ENCODE results near the gene NKG7. TPM values are rescaled to one million over a fixed set of nuclear protein-coding genes. Genes with fewer than 3 reads are reported as not detected.
A peak's percentile ranks its signal among the peaks of the same experiment; 100 is the strongest.

The NKG7 gene
- total and polyA plus RNA-seq, 2 of the 13 experiments (the other 11 are each of a cell fraction or from before 2014, with no cell fraction given) = 0.40 TPM; not detected in 1

DNA sequence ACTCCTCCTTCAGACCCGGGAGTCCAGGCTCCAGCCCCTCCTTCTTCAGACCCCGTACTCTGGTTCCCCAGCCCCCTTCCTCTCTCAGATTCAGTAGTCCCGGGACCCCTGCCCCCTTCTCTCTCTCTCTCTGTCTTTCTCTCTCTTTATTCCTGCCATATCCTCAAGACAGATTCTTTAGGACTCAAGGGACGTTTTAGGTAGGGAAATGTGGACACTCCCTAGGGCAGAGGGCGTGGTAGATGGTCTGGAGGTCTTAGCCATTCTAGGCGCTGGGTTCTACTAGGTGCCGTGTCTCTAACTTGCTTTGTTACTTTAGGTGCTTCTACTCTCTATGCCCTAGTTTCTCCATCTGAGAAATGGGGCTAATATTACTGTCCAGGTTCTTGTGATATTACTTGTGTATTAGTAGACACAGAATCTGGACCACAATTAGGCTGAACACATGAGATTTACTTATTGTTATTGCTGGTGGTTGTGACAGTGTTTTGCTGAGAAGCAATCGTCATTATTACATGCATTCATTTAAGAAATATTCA is 18.7 kb upstream of the NKG7 start:
- in situ Hi-C loops (cut with HindIII; ENCODE audit: extremely low pct_ligation_motif_present, low pct_unique_long_range_greater_than_20kb) = no loop called here
- no peaks in the 10 kb centered on the region for H3K36me3 ChIP-seq (replicated peaks in 1 of 2; ENCODE audit: control insufficient read depth in 1 of 2, insufficient read depth in 2 of 2, low read length in 2 of 2)
- no peak overlapping the region for H3K27ac ChIP-seq (ENCODE audit: extremely low read length, insufficient read depth, low read length)
- H3K9ac ChIP-seq (ENCODE audit: insufficient read depth, low read depth, low read length) = no peak overlapping the region
- POLR2A ChIA-PET = interaction anchor here (4.1 kb wide), 1 partner anchor 25 kb away, joined by 28 read pairs; the partner anchor contains the start of gene ETFB
- TF ChIP-seq ZNF629 (CRISPR knock-in tag; conservative IDR thresholded peaks at IDR 0.05) (peak; percentile 72), ZSCAN20 (CRISPR knock-in tag; IDR thresholded peaks at IDR 0.05; ENCODE audit: borderline replicate concordance) (no peak)
- CTCF ChIA-PET (ENCODE audit: low intra/inter-chr PET ratio, low total read pairs) = no interaction called here
- no TSS peak for BruUV-seq (replicated peaks)
- WGBS (ENCODE audit: low lambda C conversion rate) = 85% methylated on average over 8 of the region's 8 CpGs
- H3K4me1 ChIP-seq (ENCODE audit: insufficient read depth, low read length) = peaks cover 64% of the 10 kb centered on the region
- intact Hi-C loops (cut with micrococcal nuclease; ENCODE audit: unreplicated experiment) = no loop called here
- 0 out of 2 replicates have a peak overlapping the region, but pooled peaks have one; percentile 12 for H3K4me2 ChIP-seq (ENCODE audit: low read depth, low read length)
- DNase-seq (ENCODE audit: low spot score) = no peak
- H3K79me2 ChIP-seq (ENCODE audit: insufficient read depth, low read length) = no peaks in the 10 kb centered on the region
- no peak for FAIRE-seq
- no peak overlapping the region for H2AFZ ChIP-seq (ENCODE audit: low read length)
- no peak overlapping the region for H3K4me3 ChIP-seq (replicated peaks in 1 of 3; ENCODE audit: insufficient read depth in 1 of 3, low read depth in 2 of 3, low read length in 3 of 3)
- no peak for ATAC-seq
- H3K9me3 ChIP-seq (ENCODE audit: low read length) = no peaks in the 10 kb centered on the region
- no peaks in the 10 kb centered on the region for H4K20me1 ChIP-seq (ENCODE audit: insufficient read depth, low read length)
- H3K27me3 ChIP-seq (ENCODE audit: control insufficient read depth in 1 of 2, insufficient read depth in 2 of 2, low read length in 2 of 2) = no peaks in the 10 kb centered on the region

DNA sequence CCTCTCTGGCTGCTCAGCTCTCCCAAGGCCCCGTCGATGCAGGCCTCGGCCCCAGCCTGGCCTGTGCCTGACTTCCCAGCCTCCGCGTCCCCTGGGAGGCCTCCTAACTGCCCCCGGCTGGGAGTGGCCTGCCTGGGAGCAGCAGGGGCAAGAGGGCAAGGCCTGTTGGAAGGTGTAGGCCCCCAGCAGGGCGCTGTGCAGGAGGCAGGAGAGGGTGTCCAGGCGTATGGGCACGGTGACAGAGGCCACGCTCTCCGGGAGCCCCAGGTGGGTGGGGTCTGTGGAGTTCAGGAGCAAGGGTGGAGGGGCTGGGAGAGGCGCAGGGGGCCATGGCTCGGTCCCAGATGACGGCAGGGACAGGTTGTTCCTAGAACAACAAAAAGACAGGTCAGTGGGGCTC is 16.7 kb upstream of the NKG7 start:
- ATAC-seq (peak; percentile 84), DNase-seq (ENCODE audit: low spot score) (peak; percentile 37), FAIRE-seq (no peak)
- peaks cover 52% of the 10 kb centered on the region for H3K4me1 ChIP-seq (ENCODE audit: insufficient read depth, low read length)
- H2AFZ ChIP-seq (ENCODE audit: low read length) = peak overlapping the region; percentile 62
- intact Hi-C loops (cut with micrococcal nuclease; ENCODE audit: unreplicated experiment) = no loop called here
- WGBS (ENCODE audit: low lambda C conversion rate) = 0% methylated on average over 4 of the region's 14 CpGs
- H3K4me3 ChIP-seq (replicated peaks in 1 of 3; ENCODE audit: insufficient read depth in 1 of 3, low read depth in 2 of 3, low read length in 3 of 3) = peak overlapping the region; percentile 41 to 62 (median 56); a peak in 5 of 6 replicates
- H3K79me2 ChIP-seq (ENCODE audit: insufficient read depth, low read length) = no peaks in the 10 kb centered on the region
- H3K27ac ChIP-seq (ENCODE audit: extremely low read length, insufficient read depth, low read length) = peak overlapping the region; percentile 29
- BruUV-seq (replicated peaks) = no TSS peak
- in situ Hi-C loops (cut with HindIII; ENCODE audit: extremely low pct_ligation_motif_present, low pct_unique_long_range_greater_than_20kb) = no loop called here
- H3K9me3 ChIP-seq (ENCODE audit: low read length) = no peaks in the 10 kb centered on the region
- H4K20me1 ChIP-seq (ENCODE audit: insufficient read depth, low read length) = no peaks in the 10 kb centered on the region
- peak overlapping the region; percentile 73 for H3K4me2 ChIP-seq (ENCODE audit: low read depth, low read length)
- POLR2A ChIA-PET = interaction anchor here (0.7 to 4.1 kb wide), 8 partner anchors 9 to 49 kb away, joined by 4 to 30 read pairs (median 7); partner anchors contain the start of genes ETFB and NKG7
- CTCF ChIA-PET (ENCODE audit: low intra/inter-chr PET ratio, low total read pairs) = no interaction called here
- no peaks in the 10 kb centered on the region for H3K36me3 ChIP-seq (replicated peaks in 1 of 2; ENCODE audit: control insufficient read depth in 1 of 2, insufficient read depth in 2 of 2, low read length in 2 of 2)
- peak overlapping the region; percentile 59 for H3K9ac ChIP-seq (ENCODE audit: insufficient read depth, low read depth, low read length)
- H3K27me3 ChIP-seq (ENCODE audit: control insufficient read depth in 1 of 2, insufficient read depth in 2 of 2, low read length in 2 of 2) = peaks cover 0 to 2% of the 10 kb centered on the region in 2 experiments; a peak in 1 of 5 replicates
- TF ChIP-seq ETV5 (CRISPR knock-in tag; IDR thresholded peaks at IDR 0.05; ENCODE audit: borderline replicate concordance) = no peak
- no peak for TF ChIP-seq IKZF1 (IDR thresholded peaks at IDR 0.05)
- TF ChIP-seq, protein P1, sequence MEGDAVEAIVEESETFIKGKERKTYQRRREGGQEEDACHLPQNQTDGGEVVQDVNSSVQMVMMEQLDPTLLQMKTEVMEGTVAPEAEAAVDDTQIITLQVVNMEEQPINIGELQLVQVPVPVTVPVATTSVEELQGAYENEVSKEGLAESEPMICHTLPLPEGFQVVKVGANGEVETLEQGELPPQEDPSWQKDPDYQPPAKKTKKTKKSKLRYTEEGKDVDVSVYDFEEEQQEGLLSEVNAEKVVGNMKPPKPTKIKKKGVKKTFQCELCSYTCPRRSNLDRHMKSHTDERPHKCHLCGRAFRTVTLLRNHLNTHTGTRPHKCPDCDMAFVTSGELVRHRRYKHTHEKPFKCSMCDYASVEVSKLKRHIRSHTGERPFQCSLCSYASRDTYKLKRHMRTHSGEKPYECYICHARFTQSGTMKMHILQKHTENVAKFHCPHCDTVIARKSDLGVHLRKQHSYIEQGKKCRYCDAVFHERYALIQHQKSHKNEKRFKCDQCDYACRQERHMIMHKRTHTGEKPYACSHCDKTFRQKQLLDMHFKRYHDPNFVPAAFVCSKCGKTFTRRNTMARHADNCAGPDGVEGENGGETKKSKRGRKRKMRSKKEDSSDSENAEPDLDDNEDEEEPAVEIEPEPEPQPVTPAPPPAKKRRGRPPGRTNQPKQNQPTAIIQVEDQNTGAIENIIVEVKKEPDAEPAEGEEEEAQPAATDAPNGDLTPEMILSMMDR (CRISPR knock-in tag; IDR thresholded peaks at IDR 0.05) = peak; percentile 44
- TF ChIP-seq PHF8 (CRISPR knock-in tag; IDR thresholded peaks at IDR 0.05) = peak; percentile 86
- TF ChIP-seq, protein P2, sequence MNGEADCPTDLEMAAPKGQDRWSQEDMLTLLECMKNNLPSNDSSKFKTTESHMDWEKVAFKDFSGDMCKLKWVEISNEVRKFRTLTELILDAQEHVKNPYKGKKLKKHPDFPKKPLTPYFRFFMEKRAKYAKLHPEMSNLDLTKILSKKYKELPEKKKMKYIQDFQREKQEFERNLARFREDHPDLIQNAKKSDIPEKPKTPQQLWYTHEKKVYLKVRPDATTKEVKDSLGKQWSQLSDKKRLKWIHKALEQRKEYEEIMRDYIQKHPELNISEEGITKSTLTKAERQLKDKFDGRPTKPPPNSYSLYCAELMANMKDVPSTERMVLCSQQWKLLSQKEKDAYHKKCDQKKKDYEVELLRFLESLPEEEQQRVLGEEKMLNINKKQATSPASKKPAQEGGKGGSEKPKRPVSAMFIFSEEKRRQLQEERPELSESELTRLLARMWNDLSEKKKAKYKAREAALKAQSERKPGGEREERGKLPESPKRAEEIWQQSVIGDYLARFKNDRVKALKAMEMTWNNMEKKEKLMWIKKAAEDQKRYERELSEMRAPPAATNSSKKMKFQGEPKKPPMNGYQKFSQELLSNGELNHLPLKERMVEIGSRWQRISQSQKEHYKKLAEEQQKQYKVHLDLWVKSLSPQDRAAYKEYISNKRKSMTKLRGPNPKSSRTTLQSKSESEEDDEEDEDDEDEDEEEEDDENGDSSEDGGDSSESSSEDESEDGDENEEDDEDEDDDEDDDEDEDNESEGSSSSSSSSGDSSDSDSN (CRISPR knock-in tag; IDR thresholded peaks at IDR 0.05) = peak; percentile 94
- TF ChIP-seq DMAP1 (CRISPR knock-in tag; IDR thresholded peaks at IDR 0.05) = peak; percentile 50; the same call in 1 of the 2 replicates
- 0 out of 2 replicates have a peak, but pooled peaks have one; percentile 11 for TF ChIP-seq GATAD1 (CRISPR knock-in tag; IDR thresholded peaks at IDR 0.05)
- no peak for TF ChIP-seq SATB2 (CRISPR knock-in tag; IDR thresholded peaks at IDR 0.05)
- TF ChIP-seq ARNT2 (CRISPR knock-in tag; IDR thresholded peaks at IDR 0.05; ENCODE audit: low read depth) = peak; percentile 57; the same call in 1 of the 2 replicates
- peak; percentile 44; the same call in 1 of the 2 replicates for TF ChIP-seq TAF1 (CRISPR knock-in tag; IDR thresholded peaks at IDR 0.05)
- TF ChIP-seq, protein P3, sequence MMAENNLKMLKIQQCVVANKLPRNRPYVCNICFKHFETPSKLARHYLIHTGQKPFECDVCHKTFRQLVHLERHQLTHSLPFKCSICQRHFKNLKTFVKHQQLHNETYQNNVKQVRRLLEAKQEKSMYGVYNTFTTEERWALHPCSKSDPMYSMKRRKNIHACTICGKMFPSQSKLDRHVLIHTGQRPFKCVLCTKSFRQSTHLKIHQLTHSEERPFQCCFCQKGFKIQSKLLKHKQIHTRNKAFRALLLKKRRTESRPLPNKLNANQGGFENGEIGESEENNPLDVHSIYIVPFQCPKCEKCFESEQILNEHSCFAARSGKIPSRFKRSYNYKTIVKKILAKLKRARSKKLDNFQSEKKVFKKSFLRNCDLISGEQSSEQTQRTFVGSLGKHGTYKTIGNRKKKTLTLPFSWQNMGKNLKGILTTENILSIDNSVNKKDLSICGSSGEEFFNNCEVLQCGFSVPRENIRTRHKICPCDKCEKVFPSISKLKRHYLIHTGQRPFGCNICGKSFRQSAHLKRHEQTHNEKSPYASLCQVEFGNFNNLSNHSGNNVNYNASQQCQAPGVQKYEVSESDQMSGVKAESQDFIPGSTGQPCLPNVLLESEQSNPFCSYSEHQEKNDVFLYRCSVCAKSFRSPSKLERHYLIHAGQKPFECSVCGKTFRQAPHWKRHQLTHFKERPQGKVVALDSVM (CRISPR knock-in tag; IDR thresholded peaks at IDR 0.05) = peak; percentile 76

Data from HepG2 (cell line).